ENCODE measurements around the gene KLF1.
A peak's percentile ranks its signal among the peaks of the same experiment; 100 is the strongest.

KLF1 gene

DNA sequence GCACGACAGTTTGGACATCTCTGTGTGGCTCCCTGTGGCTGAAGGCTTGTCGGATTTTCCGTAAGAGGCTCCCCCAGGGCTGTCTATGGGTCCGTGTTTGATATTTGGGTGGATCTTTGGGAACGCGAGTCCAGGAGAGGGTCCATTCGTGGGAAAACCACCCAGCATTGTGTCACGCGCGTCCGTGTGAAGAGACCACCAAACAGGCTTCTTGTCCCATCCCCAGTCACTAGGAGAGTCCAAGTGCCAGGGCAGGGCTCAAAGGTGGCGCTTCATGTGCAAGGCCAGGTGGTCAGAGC is 2.4 kb downstream of the KLF1 start:
- DNase-seq (ENCODE audit: low read depth), result no peak
- no peak overlapping the region for H3K4me3 ChIP-seq (ENCODE audit: low read depth, low read length)
- TF ChIP-seq, protein P1, sequence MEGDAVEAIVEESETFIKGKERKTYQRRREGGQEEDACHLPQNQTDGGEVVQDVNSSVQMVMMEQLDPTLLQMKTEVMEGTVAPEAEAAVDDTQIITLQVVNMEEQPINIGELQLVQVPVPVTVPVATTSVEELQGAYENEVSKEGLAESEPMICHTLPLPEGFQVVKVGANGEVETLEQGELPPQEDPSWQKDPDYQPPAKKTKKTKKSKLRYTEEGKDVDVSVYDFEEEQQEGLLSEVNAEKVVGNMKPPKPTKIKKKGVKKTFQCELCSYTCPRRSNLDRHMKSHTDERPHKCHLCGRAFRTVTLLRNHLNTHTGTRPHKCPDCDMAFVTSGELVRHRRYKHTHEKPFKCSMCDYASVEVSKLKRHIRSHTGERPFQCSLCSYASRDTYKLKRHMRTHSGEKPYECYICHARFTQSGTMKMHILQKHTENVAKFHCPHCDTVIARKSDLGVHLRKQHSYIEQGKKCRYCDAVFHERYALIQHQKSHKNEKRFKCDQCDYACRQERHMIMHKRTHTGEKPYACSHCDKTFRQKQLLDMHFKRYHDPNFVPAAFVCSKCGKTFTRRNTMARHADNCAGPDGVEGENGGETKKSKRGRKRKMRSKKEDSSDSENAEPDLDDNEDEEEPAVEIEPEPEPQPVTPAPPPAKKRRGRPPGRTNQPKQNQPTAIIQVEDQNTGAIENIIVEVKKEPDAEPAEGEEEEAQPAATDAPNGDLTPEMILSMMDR (conservative IDR thresholded peaks at IDR 0.05; ENCODE audit: low read depth, low read length), result no peak

DNA sequence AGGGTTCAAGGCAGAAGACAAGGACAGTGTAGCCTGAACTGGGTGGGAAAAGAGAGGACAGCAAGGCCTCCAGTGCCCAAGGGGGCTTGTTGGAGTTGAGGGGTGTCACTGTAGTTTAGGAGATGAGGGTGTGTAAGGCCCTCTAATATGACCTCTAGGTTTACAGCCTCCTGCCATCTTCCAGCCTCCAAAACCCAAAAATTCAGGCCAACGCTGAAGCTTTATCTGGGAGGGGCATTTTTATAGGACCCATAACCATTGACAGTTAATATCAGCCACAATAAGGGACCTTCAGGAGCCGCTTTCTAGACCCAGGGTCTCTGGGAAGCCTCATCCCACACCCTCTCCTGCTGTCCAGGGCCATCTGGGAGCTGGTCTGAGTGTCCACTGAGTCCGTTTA is 2.8 kb downstream of the KLF1 start:
- TF ChIP-seq, protein P1 (conservative IDR thresholded peaks at IDR 0.05; ENCODE audit: low read depth, low read length), result no peak
- no peak for DNase-seq (ENCODE audit: low read depth)
- no peak overlapping the region for H3K4me3 ChIP-seq (ENCODE audit: low read depth, low read length)

DNA sequence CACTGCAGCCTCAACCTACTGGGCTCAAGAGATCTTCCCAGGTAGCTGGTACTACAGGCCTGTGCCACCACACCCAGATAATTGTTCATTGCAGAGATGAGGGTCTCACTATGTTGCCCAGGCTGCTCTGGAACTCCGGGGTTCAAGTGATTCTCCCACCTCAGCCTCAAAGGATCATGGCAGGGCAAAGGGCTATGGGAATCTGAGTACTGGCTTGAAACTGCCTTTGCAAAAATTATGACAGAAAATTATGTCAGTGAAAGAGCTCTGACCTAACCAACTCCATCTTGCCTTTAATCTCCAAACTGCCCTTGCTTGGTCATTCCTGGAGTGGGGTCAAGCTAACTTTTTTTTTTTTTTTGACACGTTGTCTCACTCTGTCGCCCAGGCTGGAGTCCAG is 4.4 kb downstream of the KLF1 start:
- H3K4me3 ChIP-seq (ENCODE audit: low read depth, low read length), result no peak overlapping the region
- DNase-seq (ENCODE audit: low read depth), result no peak
- TF ChIP-seq, protein P1 (conservative IDR thresholded peaks at IDR 0.05; ENCODE audit: low read depth, low read length), result no peak

DNA sequence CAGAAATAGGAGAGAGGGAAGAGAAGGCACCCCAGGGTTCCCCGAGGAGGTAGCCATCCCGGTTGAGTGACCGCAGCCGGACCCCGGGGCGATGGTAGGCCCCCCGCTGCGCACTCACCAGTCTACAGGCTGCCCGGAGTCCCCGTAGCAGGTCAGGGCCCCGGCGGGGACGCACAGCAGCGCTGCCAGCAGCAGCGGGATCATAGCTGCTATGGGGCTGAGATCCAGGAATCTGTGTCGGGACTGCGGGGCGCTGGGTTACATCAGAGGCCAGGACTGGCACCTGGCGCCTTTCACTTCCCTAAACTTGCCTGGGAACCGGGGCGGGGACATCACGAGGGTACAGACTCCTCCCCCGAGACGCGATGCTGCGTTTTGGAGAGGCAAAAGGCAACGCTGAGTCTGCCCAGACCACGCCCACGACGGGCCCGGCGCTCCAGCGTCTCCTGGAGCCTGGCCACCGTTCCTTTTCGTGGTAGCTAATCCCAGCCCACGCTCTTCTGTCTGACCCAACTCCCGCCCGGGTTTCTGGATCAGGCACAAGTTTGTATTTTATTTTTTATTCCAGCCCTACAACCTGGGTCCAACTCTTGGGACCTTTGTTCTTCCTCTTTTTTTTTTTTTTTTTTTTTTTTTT is 5.7 kb downstream of the KLF1 start, which contains the start of gene DNASE2:
Gene DNASE2 (minus strand): TSS at position 278 of the 637 bp plus-strand sequence. CDS start 74 bp downstream, at position 204.
- H3K4me3 ChIP-seq (ENCODE audit: low read depth, low read length), result peak within 1 kb of the TSS; percentile 79
- peak; percentile 87 for DNase-seq (ENCODE audit: low read depth)
- TF ChIP-seq, protein P1 (conservative IDR thresholded peaks at IDR 0.05; ENCODE audit: low read depth, low read length), result no peak

DNA sequence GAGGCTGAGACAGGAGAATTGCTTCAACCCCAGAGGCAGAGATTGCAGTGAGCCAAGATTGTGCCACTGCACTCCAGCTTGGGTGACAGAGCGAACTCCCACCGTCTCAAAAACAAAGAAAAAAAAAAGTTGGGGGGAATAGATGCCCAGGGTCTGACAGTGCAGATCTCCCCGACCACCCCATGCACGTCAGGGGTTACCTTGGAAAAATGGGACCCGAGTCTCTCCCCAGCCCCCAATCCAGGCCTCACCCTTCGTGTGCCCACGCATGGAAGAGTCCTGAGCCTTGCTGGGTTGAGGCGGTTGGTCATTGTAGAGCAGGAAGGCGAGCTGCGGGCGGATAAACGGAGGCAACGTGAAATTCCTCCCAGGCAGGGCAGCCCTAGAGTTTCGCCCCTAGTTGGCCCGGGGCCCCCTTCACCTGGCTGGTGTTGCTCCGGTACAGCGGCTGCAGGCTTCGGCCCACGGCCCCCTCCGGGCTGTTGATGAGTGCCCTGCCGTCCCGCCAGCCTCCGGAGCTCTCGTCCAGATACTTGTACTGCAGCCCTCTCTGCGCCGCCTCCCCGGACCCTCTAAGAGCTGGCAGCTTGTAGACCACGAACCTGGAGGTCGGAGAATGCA is 6.3 kb downstream of the KLF1 start:
- H3K4me3 ChIP-seq (ENCODE audit: low read depth, low read length), result peak overlapping the region; percentile 79
- peak; percentile 16 for DNase-seq (ENCODE audit: low read depth)

DNA sequence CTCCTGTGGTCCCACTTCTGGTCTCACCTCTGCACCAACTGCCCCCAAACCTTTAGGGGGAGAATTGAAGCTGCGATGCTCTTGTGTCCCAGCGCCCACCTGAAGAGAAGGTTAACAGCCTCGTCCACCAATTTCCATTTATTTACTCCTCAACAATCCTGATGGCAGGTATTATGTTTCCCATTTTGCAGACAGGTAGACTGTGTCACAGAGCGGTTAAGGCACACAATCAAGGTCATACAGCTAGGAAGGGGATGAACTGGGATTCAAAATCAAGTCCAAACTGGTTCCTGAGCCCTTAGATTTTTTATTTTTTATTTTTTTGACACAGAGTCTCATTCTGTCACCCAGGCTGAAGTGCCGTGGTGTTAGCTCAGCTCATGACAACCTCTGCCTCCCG is 11.9 kb downstream of the KLF1 start:
- DNase-seq (ENCODE audit: low read depth), result no peak
- TF ChIP-seq, protein P1 (conservative IDR thresholded peaks at IDR 0.05; ENCODE audit: low read depth, low read length), result no peak
- no peak overlapping the region for H3K4me3 ChIP-seq (ENCODE audit: low read depth, low read length)

More for the DNA sequence above, 6.3 kb downstream of the KLF1 start:
- TF ChIP-seq, protein P1 (conservative IDR thresholded peaks at IDR 0.05; ENCODE audit: low read depth, low read length), result no peak
